Vagina (tissue), 2 donors: ENCODE measurements around the gene FBXW11. TPM values are rescaled to one million over a fixed set of nuclear protein-coding genes. Genes with fewer than 3 reads are reported as not detected.
"Not testable (repeated sequence)": the region's sequence is repeated elsewhere in the genome, so short reads cannot be mapped to it uniquely, and the experiment has no call there.

ENCODE experiments used
- DNase-seq, 2 donors: peaks; one replicate each; pipeline ENCODE4 v3.0.0-alpha.2; 2017; ENCODE audit errors: extremely low spot score in 2 of 2
- H3K27ac ChIP-seq: fragments of 200-600 bp; sonication (generic); one replicate; pipeline ENCODE4 v1.5.1; 2019
- H3K27me3 ChIP-seq: fragments of 200-600 bp; sonication (generic); one replicate; pipeline ENCODE4 v1.5.1; 2019
- H3K36me3 ChIP-seq, 2 donors: fragments of 200-600 bp; sonication (generic); one replicate each; pipeline ENCODE4 v1.5.1; 2017 to 2019
- H3K4me1 ChIP-seq: fragments of 200-600 bp; sonication (generic); one replicate; pipeline ENCODE4 v1.5.1; 2019
- H3K4me3 ChIP-seq, 2 donors: fragments of 200-600 bp; sonication (generic); 1 replicate in 1 of 2; 2 replicates in 1 of 2; pipeline ENCODE4 v1.5.1; 2016 to 2019
- H3K9me3 ChIP-seq: fragments of 200-600 bp; sonication (generic); one replicate; pipeline ENCODE4 v1.5.1; 2019
- POLR2A ChIP-seq, 2 donors: fragments of 450-650 bp; IDR thresholded peaks; one replicate each; pipeline ENCODE4 v1.6.1; 2017; ENCODE audit warnings: antibody characterized with exemption in 2 of 2, mild to moderate bottlenecking in 2 of 2, moderate library complexity in 2 of 2
- POLR2AphosphoS5 ChIP-seq, 2 donors: sonication (generic); formaldehyde crosslinking; IDR thresholded peaks; one replicate each; pipeline ENCODE4 v1.9.0; 2017; ENCODE audit warnings: antibody characterized with exemption in 2 of 2, mild to moderate bottlenecking in 2 of 2, low read depth in 1 of 2; ENCODE audit not compliant: insufficient read depth in 1 of 2
- intact Hi-C: fragments of 100-400 bp; cut with DNase I; formaldehyde crosslinking; loops from one replicate; pipeline ENCODE4 v1.15.1; 2023
- total RNA-seq: library from RNA; depleted of rRNA; stranded (reverse); fragments of >200 nt; gene quantifications from one replicate; pipeline ENCODE4 v1.2.3, GENCODE V29; 2016
- TF ChIP-seq, protein P1 (sequence below), 3 experiments: fragments of 450-650 bp in 2 of 3; fragments of 200-600 bp in 1 of 3; sonication (generic) in 1 of 3; IDR thresholded peaks; one replicate each; pipeline ENCODE4 v1.5.1; 2017 to 2019; ENCODE audit warnings: antibody characterized with exemption in 3 of 3, mild to moderate bottlenecking in 2 of 3, moderate library complexity in 2 of 3

The FBXW11 gene
- total RNA-seq, 1 donor from 2014 or later, result 40.5 TPM

DNA sequence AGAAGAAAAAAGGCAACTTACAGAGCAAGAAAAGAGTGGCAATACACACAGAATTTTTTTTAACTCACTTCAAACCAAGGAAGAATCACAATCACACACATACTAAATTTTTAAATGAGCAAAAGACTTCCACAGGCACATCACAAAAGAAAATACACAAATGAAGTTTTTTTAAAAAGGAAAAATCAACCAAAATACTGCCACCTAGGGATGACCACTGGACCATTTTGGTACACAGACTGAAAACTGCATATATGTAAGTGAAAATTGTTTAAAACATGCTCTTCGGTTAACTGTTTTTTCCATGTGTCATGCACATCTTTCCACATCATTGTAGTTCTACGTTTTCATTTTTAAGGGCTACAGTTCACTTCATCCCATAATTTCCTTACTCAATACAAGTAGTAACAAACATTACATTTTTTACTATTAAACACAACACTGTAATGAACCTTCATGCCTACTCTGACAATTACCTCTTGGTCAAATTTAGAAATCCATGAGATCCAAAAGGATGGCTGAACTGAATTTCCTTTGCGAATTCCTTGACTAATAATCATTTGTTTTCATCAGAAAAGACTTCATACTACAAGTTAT is 79.0 kb downstream of the FBXW11 start:
- Histone ChIP-seq H3K27ac (no peak overlapping the region), H3K9me3 (no peaks in the 10 kb centered on the region), H3K27me3 (no peaks in the 10 kb centered on the region), H3K36me3 (no peaks in the 10 kb centered on the region), H3K4me3 (no peak overlapping the region), H3K4me1 (peaks cover 24% of the 10 kb centered on the region)
- DNase-seq, result no peak
- no peak for TF ChIP-seq POLR2AphosphoS5 (IDR thresholded peaks at IDR 0.05; ENCODE audit: insufficient read depth in 1 of 2, low read depth in 1 of 2)
- intact Hi-C loops, result no loop called here

DNA sequence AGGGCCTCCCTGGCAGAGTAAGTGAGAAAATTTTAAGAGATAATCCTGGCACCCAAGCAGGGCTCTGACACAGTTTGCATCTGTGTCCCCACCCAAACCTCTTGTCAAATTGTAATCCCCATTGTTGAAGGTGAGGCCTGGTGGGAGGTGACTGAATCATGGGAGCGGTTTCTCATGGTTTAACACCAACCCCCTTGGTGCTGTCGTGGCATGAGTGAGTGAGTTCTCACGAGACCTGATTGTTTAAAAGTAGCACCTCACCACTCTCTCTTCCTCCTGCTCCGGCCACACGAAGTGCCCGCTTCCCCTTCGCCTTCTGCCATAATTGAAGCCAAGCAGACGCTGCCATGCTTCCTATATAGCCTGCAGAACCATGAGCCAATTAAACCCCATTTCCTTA is 80.1 kb downstream of the FBXW11 start:
- no peak overlapping the region for H3K27ac ChIP-seq
- DNase-seq, result no peak
- TF ChIP-seq POLR2A (IDR thresholded peaks at IDR 0.05) (no peak), POLR2AphosphoS5 (IDR thresholded peaks at IDR 0.05; ENCODE audit: insufficient read depth in 1 of 2, low read depth in 1 of 2) (no peak)
- TF ChIP-seq, protein P1, sequence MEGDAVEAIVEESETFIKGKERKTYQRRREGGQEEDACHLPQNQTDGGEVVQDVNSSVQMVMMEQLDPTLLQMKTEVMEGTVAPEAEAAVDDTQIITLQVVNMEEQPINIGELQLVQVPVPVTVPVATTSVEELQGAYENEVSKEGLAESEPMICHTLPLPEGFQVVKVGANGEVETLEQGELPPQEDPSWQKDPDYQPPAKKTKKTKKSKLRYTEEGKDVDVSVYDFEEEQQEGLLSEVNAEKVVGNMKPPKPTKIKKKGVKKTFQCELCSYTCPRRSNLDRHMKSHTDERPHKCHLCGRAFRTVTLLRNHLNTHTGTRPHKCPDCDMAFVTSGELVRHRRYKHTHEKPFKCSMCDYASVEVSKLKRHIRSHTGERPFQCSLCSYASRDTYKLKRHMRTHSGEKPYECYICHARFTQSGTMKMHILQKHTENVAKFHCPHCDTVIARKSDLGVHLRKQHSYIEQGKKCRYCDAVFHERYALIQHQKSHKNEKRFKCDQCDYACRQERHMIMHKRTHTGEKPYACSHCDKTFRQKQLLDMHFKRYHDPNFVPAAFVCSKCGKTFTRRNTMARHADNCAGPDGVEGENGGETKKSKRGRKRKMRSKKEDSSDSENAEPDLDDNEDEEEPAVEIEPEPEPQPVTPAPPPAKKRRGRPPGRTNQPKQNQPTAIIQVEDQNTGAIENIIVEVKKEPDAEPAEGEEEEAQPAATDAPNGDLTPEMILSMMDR (IDR thresholded peaks at IDR 0.05), result no peak
- intact Hi-C loops, result no loop called here
- H3K4me1 ChIP-seq, result peaks cover 24% of the 10 kb centered on the region
- no peak overlapping the region for H3K4me3 ChIP-seq
- H3K27me3 ChIP-seq, result no peaks in the 10 kb centered on the region
- no peaks in the 10 kb centered on the region for H3K9me3 ChIP-seq
- no peaks in the 10 kb centered on the region for H3K36me3 ChIP-seq

DNA sequence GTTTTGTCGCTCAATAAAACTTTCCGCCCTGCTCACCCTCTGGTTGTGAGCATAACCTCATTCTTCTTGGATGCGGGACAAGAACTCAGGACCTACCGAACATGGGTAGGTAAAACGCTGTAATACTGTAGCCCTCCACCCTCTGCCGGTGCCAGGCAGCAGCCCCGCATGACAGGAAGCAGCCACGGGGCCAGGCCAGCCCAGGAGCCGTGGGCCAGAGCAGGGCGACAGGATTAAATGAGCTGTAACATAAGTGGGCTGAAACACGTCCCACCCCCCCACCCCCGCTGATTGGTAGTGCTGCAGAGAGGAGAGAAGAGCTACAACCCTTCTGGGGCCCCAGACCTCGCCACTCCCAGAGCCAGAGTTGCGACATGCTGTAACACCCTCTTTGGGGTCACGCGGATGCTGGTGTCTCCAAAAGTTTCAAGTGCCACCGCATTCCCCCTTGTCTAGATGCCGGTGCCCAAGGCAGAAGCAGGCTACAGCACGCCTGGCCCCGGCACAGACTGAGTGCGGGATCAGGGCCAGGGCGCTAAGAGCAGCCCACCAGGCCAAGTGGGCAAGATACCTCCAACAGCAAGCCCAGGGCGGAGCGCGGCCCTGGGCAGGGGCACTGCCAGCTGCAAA is 81.8 kb downstream of the FBXW11 start:
- H3K27me3 ChIP-seq, result no peaks in the 10 kb centered on the region
- H3K4me3 ChIP-seq, result no peak overlapping the region
- H3K4me1 ChIP-seq, result peaks cover 24% of the 10 kb centered on the region
- no peak overlapping the region for H3K27ac ChIP-seq
- no peak for DNase-seq
- no peaks in the 10 kb centered on the region for H3K36me3 ChIP-seq
- H3K9me3 ChIP-seq, result no peaks in the 10 kb centered on the region
- TF ChIP-seq POLR2AphosphoS5 (IDR thresholded peaks at IDR 0.05; ENCODE audit: insufficient read depth in 1 of 2, low read depth in 1 of 2) (no peak), POLR2A (IDR thresholded peaks at IDR 0.05) (no peak)
- TF ChIP-seq, protein P1 (IDR thresholded peaks at IDR 0.05), result no peak
- intact Hi-C loops, result no loop called here

DNA sequence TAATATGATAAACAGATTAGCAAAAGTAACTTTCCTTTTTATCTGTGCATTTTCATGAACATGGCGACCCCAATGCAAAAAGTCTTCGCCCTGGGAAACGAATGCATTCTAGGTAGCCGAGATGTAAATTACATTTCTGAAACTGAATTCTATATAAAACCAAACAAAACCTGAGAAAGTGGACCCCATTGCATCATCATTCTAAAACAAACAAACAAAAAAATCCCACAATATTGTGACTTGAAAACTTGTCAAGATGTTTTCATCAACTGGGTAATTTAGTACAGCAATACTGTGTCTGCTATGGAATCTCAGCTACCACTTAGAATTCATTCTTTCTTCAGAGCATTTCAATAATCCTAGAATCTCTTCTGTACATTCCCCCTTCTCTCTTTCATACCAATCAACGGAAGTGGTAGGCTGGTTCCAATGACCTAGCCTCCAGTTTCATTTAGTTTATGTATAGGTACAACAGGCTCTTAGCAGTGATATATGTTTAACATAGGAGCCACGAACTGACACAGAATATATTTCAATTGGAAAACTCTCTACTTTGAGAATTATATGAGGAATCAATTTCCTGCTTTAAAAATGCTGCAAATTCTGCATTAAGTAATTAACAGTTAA is 85.6 kb downstream of the FBXW11 start:
- Histone ChIP-seq H3K9me3 (no peaks in the 10 kb centered on the region), H3K4me3 (no peak overlapping the region), H3K36me3 (no peaks in the 10 kb centered on the region), H3K27ac (no peak overlapping the region), H3K27me3 (no peaks in the 10 kb centered on the region), H3K4me1 (peaks cover 25% of the 10 kb centered on the region)
- intact Hi-C loops, result no loop called here
- DNase-seq, result no peak
- TF ChIP-seq, protein P1 (IDR thresholded peaks at IDR 0.05), result no peak
- TF ChIP-seq POLR2A (IDR thresholded peaks at IDR 0.05) (no peak), POLR2AphosphoS5 (IDR thresholded peaks at IDR 0.05; ENCODE audit: insufficient read depth in 1 of 2, low read depth in 1 of 2) (no peak)

DNA sequence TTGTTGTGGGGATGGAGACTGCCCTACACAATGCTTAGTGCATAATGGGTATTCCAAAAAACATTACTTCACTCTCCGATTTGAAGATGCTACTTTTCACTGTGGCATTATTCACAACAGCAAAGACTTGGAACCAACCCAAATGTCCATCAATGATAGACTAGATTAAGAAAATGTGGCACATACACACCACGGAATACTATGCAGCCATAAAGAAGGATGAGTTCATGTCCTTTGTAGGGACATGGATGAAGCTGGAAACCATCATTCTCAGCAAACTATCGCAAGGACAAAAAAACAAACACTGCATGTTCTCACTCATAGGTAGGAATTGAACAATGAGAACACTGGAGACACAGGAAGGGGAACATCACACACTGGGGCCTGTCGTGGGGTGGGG is 90.7 kb downstream of the FBXW11 start:
- intact Hi-C loops, result loop anchor here (10.0 kb wide), 3 partner anchors 89 to 269 kb away; partner anchors contain the start of genes FBXW11 and STK10
- not testable (repeated sequence) for H3K9me3 ChIP-seq, H3K27ac ChIP-seq, DNase-seq, H3K27me3 ChIP-seq, H3K4me3 ChIP-seq, H3K36me3 ChIP-seq
- peaks cover 24% of the 10 kb centered on the region for H3K4me1 ChIP-seq
